Neural cell (in vitro differentiated cells): ENCODE data around the gene SWT1. TPM values are rescaled to one million over a fixed set of nuclear protein-coding genes. Genes with fewer than 3 reads are reported as not detected.

Experiments
- H2AFZ ChIP-seq: fragments of 200-600, 300-800 bp; sonication (generic), shearing (Covaris generic); 2 replicates; pipeline ENCODE4 v1.6.0; 2014; ENCODE audit warnings: low read depth, mild to moderate bottlenecking, antibody characterized with exemption, low read length, moderate library complexity
- H3F3A ChIP-seq: fragments of 200-600 bp; shearing (Covaris generic); 2 replicates; pipeline ENCODE4 v1.6.1; 2016; ENCODE audit warnings: mild to moderate bottlenecking, moderate library complexity, mixed read lengths, antibody characterized with exemption, low read length; ENCODE audit not compliant: insufficient read depth, poor library complexity, severe bottlenecking
- H3K27ac ChIP-seq: fragments of 200-600, 300-800 bp; sonication (generic), shearing (Covaris generic); 2 replicates; pipeline ENCODE4 v1.5.1; 2014; ENCODE audit warnings: mild to moderate bottlenecking, low read length, moderate library complexity
- H3K27me3 ChIP-seq: fragments of 300-800, 200-600 bp; sonication (generic), shearing (Covaris generic); 2 replicates; pipeline ENCODE4 v1.6.0; 2014; ENCODE audit warnings: mild to moderate bottlenecking, low read depth, low read length, moderate library complexity; ENCODE audit not compliant: insufficient read depth
- H3K36me3 ChIP-seq: fragments of 300-800, 200-600 bp; sonication (generic), shearing (Covaris generic); 2 replicates; pipeline ENCODE4 v1.5.1; 2014; ENCODE audit warnings: mild to moderate bottlenecking, antibody characterized with exemption, low read length, moderate library complexity; ENCODE audit not compliant: insufficient read depth
- H3K4me2 ChIP-seq: fragments of 300-800, 200-600 bp; sonication (generic), shearing (Covaris generic); 2 replicates; pipeline ENCODE4 v1.6.0; 2014; ENCODE audit warnings: mild to moderate bottlenecking, low read length
- H3K4me3 ChIP-seq: fragments of 300-800, 200-600 bp; sonication (generic), shearing (Covaris generic); 2 replicates; pipeline ENCODE4 v1.5.1; 2014; ENCODE audit warnings: mild to moderate bottlenecking, low read length, moderate library complexity
- H3K79me2 ChIP-seq: fragments of 200-600 bp; shearing (Covaris generic); replicated peaks from 2 replicates; pipeline ENCODE4 v1.6.0; 2014; ENCODE audit warnings: mild to moderate bottlenecking, low read length, moderate library complexity; ENCODE audit not compliant: insufficient read depth
- H3K9ac ChIP-seq: fragments of 300-800, 200-600 bp; sonication (generic), shearing (Covaris generic); 2 replicates; pipeline ENCODE4 v1.6.1; 2016; ENCODE audit warnings: mild to moderate bottlenecking, low read length, mixed read lengths
- H3K9me2 ChIP-seq: fragments of 200-600 bp; shearing (Covaris generic); 2 replicates; pipeline ENCODE4 v1.6.1; 2016; ENCODE audit warnings: mild to moderate bottlenecking, low read length, mixed read lengths; ENCODE audit not compliant: insufficient read depth
- H3K9me3 ChIP-seq: fragments of 200-600, 300-800 bp; sonication (generic), shearing (Covaris generic); 2 replicates; pipeline ENCODE4 v1.6.1; 2016; ENCODE audit warnings: mild to moderate bottlenecking, mixed run types, low read length, moderate library complexity, mixed read lengths
- H4K20me1 ChIP-seq: fragments of 200-600 bp; shearing (Covaris generic); 2 replicates; pipeline ENCODE4 v1.6.1; 2016; ENCODE audit warnings: mild to moderate bottlenecking, mixed run types; ENCODE audit not compliant: insufficient read depth
- CTCF ChIP-seq: fragments of 450-650 bp; IDR thresholded peaks from 2 replicates; pipeline ENCODE4 v1.5.1; 2014; ENCODE audit warnings: antibody characterized with exemption, mild to moderate bottlenecking, moderate library complexity; ENCODE audit not compliant: poor library complexity, severe bottlenecking
- EP300 ChIP-seq: fragments of 450-650 bp; conservative IDR thresholded peaks from 2 replicates; pipeline ENCODE4 v1.6.1; 2014; ENCODE audit warnings: antibody characterized with exemption, mild to moderate bottlenecking, moderate library complexity; ENCODE audit not compliant: poor library complexity, severe bottlenecking
- MXI1 ChIP-seq: fragments of 450-650 bp; conservative IDR thresholded peaks from 2 replicates; pipeline ENCODE4 v1.6.1; 2014; ENCODE audit warnings: antibody characterized with exemption, mild to moderate bottlenecking; ENCODE audit not compliant: poor library complexity, severe bottlenecking
- POLR2AphosphoS5 ChIP-seq: IDR thresholded peaks from 2 replicates; pipeline ENCODE4 v1.6.1; 2012
- RAD21 ChIP-seq: fragments of 450-650 bp; conservative IDR thresholded peaks from 2 replicates; pipeline ENCODE4 v1.6.1; 2014; ENCODE audit warnings: antibody characterized with exemption, mild to moderate bottlenecking, moderate library complexity
- REST ChIP-seq: IDR thresholded peaks from 2 replicates; pipeline ENCODE4 v1.6.1; 2012; ENCODE audit warnings: borderline replicate concordance
- SMC3 ChIP-seq: fragments of 450-650 bp; conservative IDR thresholded peaks from 2 replicates; pipeline ENCODE4 v1.6.1; 2014; ENCODE audit warnings: antibody characterized with exemption, mild to moderate bottlenecking, moderate library complexity; ENCODE audit not compliant: poor library complexity
- TAF1 ChIP-seq: IDR thresholded peaks from 2 replicates; pipeline ENCODE4 v1.6.1; 2012; ENCODE audit warnings: low read depth
- polyA plus RNA-seq: library from polyadenylated mRNA; depleted of rRNA; stranded (reverse); fragments of >200 nt; gene quantifications from 2 replicates; pipeline ENCODE4 v1.2.3, GENCODE V29; 2014

Gene SWT1
- polyA plus RNA-seq, 1 donor from 2014 or later: 9.3 TPM

GRCh38 chr1:185268352-185268751 is 111.4 kb downstream of the SWT1 start:
- Histone ChIP-seq H2AFZ (no peak overlapping the region), H3K4me2 (no peak overlapping the region), H3K9ac (no peak overlapping the region), H3K36me3 (no peaks in the 10 kb centered on the region), H3K27ac (no peak overlapping the region), H4K20me1 (no peaks in the 10 kb centered on the region), H3K4me3 (no peak overlapping the region), H3K9me2 (no peaks in the 10 kb centered on the region), H3K27me3 (no peaks in the 10 kb centered on the region), H3F3A (no peaks in the 10 kb centered on the region), H3K9me3 (no peaks in the 10 kb centered on the region), H3K79me2 (no peaks in the 10 kb centered on the region)
- TF ChIP-seq RAD21 (no peak), SMC3 (no peak), POLR2AphosphoS5 (no peak), TAF1 (no peak), REST (no peak), EP300 (no peak), CTCF (no peak), MXI1 (no peak)

DNA sequence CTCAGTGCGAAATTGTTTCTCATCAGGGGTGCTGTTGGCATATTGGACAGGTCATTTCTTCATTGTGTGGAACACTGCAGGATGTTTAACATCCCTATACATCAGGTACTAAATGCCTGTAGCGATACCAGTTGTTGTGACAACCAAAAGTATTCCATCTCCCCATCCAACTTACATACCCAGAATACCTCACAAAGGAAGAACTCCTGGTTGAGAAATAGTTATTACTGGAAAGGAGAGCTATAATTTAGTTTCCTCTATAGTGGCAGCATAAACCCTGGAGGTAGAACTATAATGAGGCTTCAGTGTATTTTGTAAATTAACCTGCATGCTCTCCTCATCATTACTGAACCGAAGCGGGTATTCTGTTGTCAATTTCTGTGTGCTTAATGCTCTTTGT is 115.0 kb downstream of the SWT1 start:
- peak; percentile 77 for TF ChIP-seq POLR2AphosphoS5
- TF ChIP-seq REST: no peak
- peak; percentile 27 for TF ChIP-seq EP300
- Histone ChIP-seq H3K79me2 (no peaks in the 10 kb centered on the region), H3F3A (no peaks in the 10 kb centered on the region), H2AFZ (no peak overlapping the region), H3K9ac (no peak overlapping the region), H3K4me3 (no peak overlapping the region), H3K36me3 (no peaks in the 10 kb centered on the region), H3K4me2 (no peak overlapping the region), H3K27ac (no peak overlapping the region), H3K9me3 (no peaks in the 10 kb centered on the region), H3K27me3 (no peaks in the 10 kb centered on the region), H3K9me2 (no peaks in the 10 kb centered on the region), H4K20me1 (no peaks in the 10 kb centered on the region)
